GM21360 (cell line): ENCODE measurements around the gene LYZ.

Experiments used
- ATAC-seq: cut with Tn5 transposase; IDR thresholded peaks from one replicate; pipeline ENCODE4 v1.9.1; 2021; ENCODE audit warnings: mild to moderate bottlenecking, moderate library complexity; ENCODE audit not compliant: unreplicated experiment

Gene LYZ

DNA sequence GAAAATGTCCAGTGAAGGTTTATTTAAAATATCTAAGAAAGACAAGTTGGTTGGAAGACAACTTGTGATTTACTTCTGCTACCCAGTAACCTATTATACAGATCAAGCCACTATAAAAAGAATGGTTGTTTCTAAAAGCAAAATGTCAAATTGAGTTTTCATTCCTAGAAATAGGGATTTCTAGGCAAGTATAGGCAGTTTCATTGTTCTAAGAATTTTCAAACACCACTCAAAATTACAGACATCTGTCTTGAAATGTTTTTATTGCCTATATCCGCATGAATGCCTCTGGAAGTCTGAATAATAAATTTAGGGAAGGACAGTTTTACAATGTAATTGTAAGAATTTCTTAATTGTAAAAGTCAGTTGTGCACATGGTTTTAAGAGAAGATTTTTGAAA, 20.0 kb downstream of the LYZ start:
- no peak for ATAC-seq

DNA sequence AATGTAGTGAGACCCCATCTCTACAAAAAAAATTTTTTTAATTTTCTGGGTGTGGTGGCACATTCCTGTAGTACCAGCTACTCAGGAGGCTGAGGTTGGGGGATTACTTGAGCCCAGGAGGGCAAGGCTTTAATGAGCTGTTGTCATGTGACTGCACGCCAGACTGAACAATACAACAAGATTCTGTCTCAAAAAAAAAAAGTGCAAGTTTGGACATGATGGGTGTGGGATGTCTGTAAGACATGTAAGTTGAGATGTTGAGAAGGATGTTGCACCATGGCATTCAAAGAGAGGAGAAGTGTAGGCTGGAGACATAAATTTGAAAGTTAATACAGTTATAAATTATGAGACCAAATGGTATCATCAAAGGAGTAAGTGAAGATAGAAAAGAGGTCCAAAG, 34.9 kb downstream of the LYZ start:
- ATAC-seq = no peak

DNA sequence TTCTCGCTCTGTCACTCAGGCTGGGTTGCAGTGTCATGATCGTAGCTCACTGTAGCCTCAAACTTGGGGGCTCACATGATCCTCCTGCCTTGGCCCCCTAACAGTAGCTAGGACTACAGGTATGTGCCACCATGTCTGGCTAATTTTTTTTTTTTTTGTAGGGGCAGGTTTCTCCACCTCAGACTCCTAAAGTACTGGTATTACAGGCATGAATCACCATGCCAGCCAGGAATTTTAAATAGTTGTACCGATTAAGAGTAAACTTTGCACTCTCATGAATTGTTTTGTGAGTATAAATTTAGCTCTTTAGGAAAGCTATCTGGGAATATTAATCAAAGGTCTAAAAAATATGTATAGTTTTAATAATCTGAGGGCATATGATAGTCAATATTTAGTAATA, 36.9 kb downstream of the LYZ start:
- no peak for ATAC-seq

GRCh38 chr12:69386921-69387320, 38.7 kb downstream of the LYZ start:
- ATAC-seq = no peak

- ATAC-seq = no peak
Observed at GRCh38 chr12:69388371-69388770, 40.2 kb downstream of the LYZ start.

DNA sequence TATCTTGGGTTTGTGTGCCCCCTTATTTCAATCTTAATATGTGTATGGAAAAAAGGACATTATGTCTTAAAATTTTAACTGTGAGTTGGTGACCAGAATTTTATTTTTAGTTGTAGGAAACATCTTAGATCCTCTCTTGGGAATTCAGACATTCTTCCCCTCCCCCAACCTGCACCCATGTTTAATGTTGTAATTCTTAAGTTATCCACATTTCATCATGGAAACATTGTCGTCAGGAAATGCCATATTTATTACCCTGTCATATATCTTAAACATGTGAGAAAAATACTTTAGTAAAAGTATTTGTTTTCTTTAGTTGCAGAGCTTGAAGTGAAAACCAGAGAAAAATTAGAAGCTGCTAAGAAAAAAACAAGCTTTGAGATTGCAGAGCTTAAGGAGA, 41.6 kb downstream of the LYZ start:
- ATAC-seq = no peak

GRCh38 chr12:69392179-69392928, 44.2 kb downstream of the LYZ start:
- no peak for ATAC-seq

- ATAC-seq = no peak
Observed at GRCh38 chr12:69396041-69396440, 47.9 kb downstream of the LYZ start.

DNA sequence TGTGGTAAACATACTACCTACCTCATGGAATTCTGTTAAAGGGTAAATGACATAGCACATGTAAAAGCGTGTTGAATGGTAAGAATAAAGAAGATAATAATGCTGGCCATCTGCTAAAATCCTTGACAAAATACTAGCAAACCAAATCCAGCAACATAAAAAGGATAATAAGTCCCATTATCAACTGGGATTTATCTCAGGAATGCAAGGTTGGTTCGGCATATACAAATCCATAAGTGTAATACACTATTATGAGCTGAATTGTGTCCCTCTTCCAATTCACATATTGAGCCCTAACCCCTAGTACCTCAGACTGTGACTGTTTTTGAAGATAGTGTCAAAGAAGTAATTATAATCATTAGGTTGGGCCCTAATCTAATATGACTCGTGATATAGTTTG, 48.8 kb downstream of the LYZ start:
- ATAC-seq = no peak

DNA sequence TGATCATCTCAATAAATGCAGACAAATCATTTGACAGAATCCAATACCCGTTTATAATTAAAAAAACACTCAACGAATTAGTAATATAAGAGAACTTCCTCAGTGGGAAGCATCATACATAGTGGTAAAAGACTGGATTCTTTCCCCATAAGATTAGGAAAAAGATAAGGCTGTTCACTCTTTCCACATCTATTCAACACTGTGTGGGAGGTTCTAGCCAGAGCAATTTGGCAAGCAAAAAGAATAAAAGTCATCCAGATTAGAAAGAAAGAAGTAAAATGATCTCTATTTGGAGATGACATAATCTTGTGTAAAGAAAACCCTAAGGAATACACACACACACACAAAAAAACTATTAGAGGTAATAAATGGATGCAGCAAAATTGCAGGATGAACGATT, 49.8 kb downstream of the LYZ start:
- ATAC-seq = no peak

DNA sequence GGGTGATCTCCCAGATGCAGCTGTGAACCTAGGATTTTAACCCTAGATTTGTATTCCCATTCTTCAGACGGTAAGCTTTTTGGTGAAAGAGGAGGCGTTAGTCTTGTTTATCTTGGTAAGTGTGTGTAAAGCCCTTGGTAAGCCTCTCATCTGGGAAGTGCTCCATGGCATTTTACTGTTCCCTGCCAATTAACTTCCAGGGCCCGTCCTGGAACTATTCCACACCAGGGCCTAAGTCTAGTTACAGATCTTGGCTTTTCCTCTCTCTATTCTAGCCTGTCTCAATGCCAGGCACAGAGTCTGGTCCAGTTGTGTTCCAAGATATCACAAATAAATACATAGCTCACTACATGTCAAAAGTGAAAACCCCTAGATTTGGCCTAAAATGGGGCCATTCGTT, 53.8 kb downstream of the LYZ start:
- ATAC-seq = no peak
